Immature natural killer cell (primary cell): ENCODE data around the gene MRPS2. TPM values are rescaled to one million over a fixed set of nuclear protein-coding genes. Genes with fewer than 3 reads are reported as not detected.
"Not testable (repeated sequence)": the region's sequence is repeated elsewhere in the genome, so short reads cannot be mapped to it uniquely, and the experiment has no call there.

Source experiments
- DNase-seq, 3 donors: peaks; one replicate each; pipeline ENCODE4 v3.0.0; 2022; ENCODE audit warnings: mixed read lengths in 1 of 3
- H3K27ac Mint-ChIP-seq, 6 donors: one replicate each; pipeline ENCODE4 v1.8.0; 2020; ENCODE audit warnings: mixed read lengths in 6 of 6, mild to moderate bottlenecking in 5 of 6, inconsistent platforms in 4 of 6, moderate library complexity in 3 of 6
- H3K27me3 Mint-ChIP-seq, 3 donors: one replicate each; pipeline ENCODE4 v1.8.0; 2020 to 2021; ENCODE audit warnings: low read depth in 3 of 3, mild to moderate bottlenecking in 3 of 3, mixed read lengths in 3 of 3, moderate library complexity in 3 of 3, inconsistent platforms in 1 of 3
- H3K36me3 Mint-ChIP-seq, 3 donors: one replicate each; pipeline ENCODE4 v1.8.0; 2020; ENCODE audit warnings: mixed read lengths in 3 of 3, inconsistent platforms in 2 of 3, mild to moderate bottlenecking in 2 of 3
- H3K4me1 Mint-ChIP-seq, 2 donors: one replicate each; pipeline ENCODE4 v1.8.0; 2020; ENCODE audit warnings: inconsistent platforms in 2 of 2, mild to moderate bottlenecking in 2 of 2, mixed read lengths in 2 of 2, moderate library complexity in 1 of 2
- H3K4me3 Mint-ChIP-seq, 5 donors: one replicate each; pipeline ENCODE4 v1.8.0; 2020; ENCODE audit warnings: mild to moderate bottlenecking in 5 of 5, mixed read lengths in 5 of 5, inconsistent platforms in 3 of 5, moderate library complexity in 3 of 5
- H3K9me3 Mint-ChIP-seq, 6 donors: one replicate each; pipeline ENCODE4 v1.8.0; 2020; ENCODE audit warnings: mild to moderate bottlenecking in 6 of 6, mixed read lengths in 6 of 6, inconsistent platforms in 4 of 6, moderate library complexity in 3 of 6
- polyA plus RNA-seq, 3 donors: library from polyadenylated mRNA; unstranded; fragments of 300-500 nt; fragmentation: Illumina TruSeq; gene quantifications; one replicate each; pipeline ENCODE4 v1.2.3, GENCODE V29; 2021

Gene MRPS2
- polyA plus RNA-seq, 3 donors from 2014 or later: 28.6 to 53.4 (median 32.9) TPM

GRCh38 chr9:135530146-135530545 lies 29.7 kb downstream of the MRPS2 start:
- H3K27ac Mint-ChIP-seq: no peak overlapping the region
- DNase-seq: no peak
- no peaks in the 10 kb centered on the region for H3K4me1 Mint-ChIP-seq
- H3K4me3 Mint-ChIP-seq: no peak overlapping the region
- H3K36me3 Mint-ChIP-seq: no peaks in the 10 kb centered on the region
- peaks cover 0 to 3% (median 1%) of the 10 kb centered on the region in 3 donors for H3K27me3 Mint-ChIP-seq
- H3K9me3 Mint-ChIP-seq: peaks cover 0 to 1% (median 0%) of the 10 kb centered on the region in 6 donors

GRCh38 chr9:135531096-135531495 lies 30.6 kb downstream of the MRPS2 start:
- Mint-ChIP-seq H3K27me3 (peaks cover 0 to 5% (median 1%) of the 10 kb centered on the region in 3 donors), H3K4me3 (no peak overlapping the region), H3K27ac (no peak overlapping the region), H3K4me1 (no peaks in the 10 kb centered on the region), H3K36me3 (no peaks in the 10 kb centered on the region), H3K9me3 (peaks cover 0 to 1% (median 0%) of the 10 kb centered on the region in 6 donors)
- no peak for DNase-seq

GRCh38 chr9:135533113-135533512 lies 32.6 kb downstream of the MRPS2 start:
- no peak for DNase-seq
- Mint-ChIP-seq H3K27me3 (peaks cover 0 to 12% (median 4%) of the 10 kb centered on the region in 3 donors), H3K9me3 (peaks cover 0 to 1% (median 0%) of the 10 kb centered on the region in 6 donors), H3K36me3 (no peaks in the 10 kb centered on the region), H3K4me3 (no peak overlapping the region), H3K27ac (no peak overlapping the region), H3K4me1 (no peaks in the 10 kb centered on the region)

- no peak overlapping the region for H3K27ac Mint-ChIP-seq
- H3K4me3 Mint-ChIP-seq: no peak overlapping the region
- no peaks in the 10 kb centered on the region for H3K4me1 Mint-ChIP-seq
- H3K36me3 Mint-ChIP-seq: no peaks in the 10 kb centered on the region
- peaks cover 0 to 1% (median 0%) of the 10 kb centered on the region in 6 donors for H3K9me3 Mint-ChIP-seq
- DNase-seq: no peak
- peaks cover 0 to 12% (median 6%) of the 10 kb centered on the region in 3 donors for H3K27me3 Mint-ChIP-seq
These were observed 33.2 kb downstream of the MRPS2 start for GRCh38 chr9:135533674-135534073.

GRCh38 chr9:135534192-135534711 lies 33.8 kb downstream of the MRPS2 start:
- H3K27me3 Mint-ChIP-seq: peaks cover 0 to 13% (median 6%) of the 10 kb centered on the region in 3 donors
- H3K36me3 Mint-ChIP-seq, H3K4me3 Mint-ChIP-seq, DNase-seq, H3K9me3 Mint-ChIP-seq, H3K27ac Mint-ChIP-seq, H3K4me1 Mint-ChIP-seq: not testable (repeated sequence)

GRCh38 chr9:135534826-135535225 lies 34.3 kb downstream of the MRPS2 start:
- not testable (repeated sequence) for DNase-seq, H3K9me3 Mint-ChIP-seq, H3K4me3 Mint-ChIP-seq, H3K36me3 Mint-ChIP-seq, H3K4me1 Mint-ChIP-seq, H3K27ac Mint-ChIP-seq
- peaks cover 0 to 17% (median 6%) of the 10 kb centered on the region in 3 donors for H3K27me3 Mint-ChIP-seq

- H3K4me1 Mint-ChIP-seq, H3K9me3 Mint-ChIP-seq, H3K27ac Mint-ChIP-seq, H3K4me3 Mint-ChIP-seq, H3K36me3 Mint-ChIP-seq, DNase-seq: not testable (repeated sequence)
- H3K27me3 Mint-ChIP-seq: peaks cover 0 to 17% (median 6%) of the 10 kb centered on the region in 3 donors
These were observed 35.1 kb downstream of the MRPS2 start for GRCh38 chr9:135535631-135536030.

- H3K27me3 Mint-ChIP-seq: peaks cover 0 to 17% (median 6%) of the 10 kb centered on the region in 3 donors
- DNase-seq: no peak
- no peak overlapping the region for H3K4me3 Mint-ChIP-seq
- no peaks in the 10 kb centered on the region for H3K36me3 Mint-ChIP-seq
- H3K27ac Mint-ChIP-seq: no peak overlapping the region
- no peaks in the 10 kb centered on the region for H3K9me3 Mint-ChIP-seq
- no peaks in the 10 kb centered on the region for H3K4me1 Mint-ChIP-seq
These were observed 35.7 kb downstream of the MRPS2 start for GRCh38 chr9:135536216-135536615.

- H3K27ac Mint-ChIP-seq, H3K36me3 Mint-ChIP-seq, H3K9me3 Mint-ChIP-seq, H3K4me1 Mint-ChIP-seq, DNase-seq, H3K4me3 Mint-ChIP-seq: not testable (repeated sequence)
- peaks cover 0 to 12% (median 1%) of the 10 kb centered on the region in 3 donors for H3K27me3 Mint-ChIP-seq
These were observed 42.9 kb downstream of the MRPS2 start for GRCh38 chr9:135543262-135543894.

GRCh38 chr9:135544981-135545635 lies 44.6 kb downstream of the MRPS2 start:
- no peaks in the 10 kb centered on the region for H3K4me1 Mint-ChIP-seq
- H3K9me3 Mint-ChIP-seq: no peaks in the 10 kb centered on the region
- no peak overlapping the region for H3K4me3 Mint-ChIP-seq

GRCh38 chr9:135545646-135546176 lies 45.2 kb downstream of the MRPS2 start, which contains the start of gene OBP2A:
TSS of gene OBP2A (plus strand) at chr9:135546126. CDS start at chr9:135546181, 55 bp downstream.
- not testable (repeated sequence) for H3K9me3 Mint-ChIP-seq, H3K4me1 Mint-ChIP-seq, H3K4me3 Mint-ChIP-seq, DNase-seq, H3K36me3 Mint-ChIP-seq, H3K27me3 Mint-ChIP-seq
- peak within 1 kb of the TSS in 1 of 6 donors; percentile 4 for H3K27ac Mint-ChIP-seq

More at GRCh38 chr9:135544981-135545635, 44.6 kb downstream of the MRPS2 start:
- H3K36me3 Mint-ChIP-seq: no peaks in the 10 kb centered on the region
- H3K27me3 Mint-ChIP-seq: peaks cover 0 to 7% (median 0%) of the 10 kb centered on the region in 3 donors
- H3K27ac Mint-ChIP-seq: peak overlapping the region in 1 of 6 donors; percentile 4
- no peak for DNase-seq

GRCh38 chr9:135546792-135547617 lies 46.5 kb downstream of the MRPS2 start:
- not testable (repeated sequence) for H3K27ac Mint-ChIP-seq, DNase-seq, H3K27me3 Mint-ChIP-seq, H3K36me3 Mint-ChIP-seq, H3K4me1 Mint-ChIP-seq, H3K9me3 Mint-ChIP-seq, H3K4me3 Mint-ChIP-seq
